HCT116 (cell line): ENCODE results near the gene TFCP2. TPM values are rescaled to one million over a fixed set of nuclear protein-coding genes. Genes with fewer than 3 reads are reported as not detected.

Experiments
- ATAC-seq: fragments of 200-7000 bp; cut with Tn5 transposase; 2 replicates; pipeline ENCODE4 v1.9.1; 2020; ENCODE audit warnings: mild to moderate bottlenecking, moderate library complexity
- BruUV-seq: library from RNA; stranded (reverse); fragments of 400-500 nt; replicated peaks from 2 replicates; lab custom pipeline; 2021; lab: Mats Ljungman, UMichigan
- CTCF ChIA-PET: fragments of 300-600 bp; sonication (Branson Sonifier 250); formaldehyde crosslinking; loops from one replicate; lab custom pipeline; 2021; ENCODE audit warnings: antibody characterized with exemption; lab: Charles Lee
- POLR2A ChIA-PET: fragments of 300-600, 350-600 bp; sonication (Branson Sonifier 250); formaldehyde crosslinking; loops from one replicate; lab custom pipeline; 2021; ENCODE audit warnings: antibody characterized with exemption; lab: Charles Lee
- RAD21 ChIA-PET, 2 experiments: fragments of 300-600 bp; sonication (Branson Sonifier 250); formaldehyde crosslinking; loops; one replicate each; lab custom pipeline; 2023; ENCODE audit warnings: low total read pairs in 2 of 2; ENCODE audit not compliant: uncharacterized antibody in 2 of 2, unreplicated experiment in 2 of 2, low non-redundant PET in 1 of 2; lab: Charles Lee
- DNase-seq: peaks from one replicate; pipeline ENCODE4 v3.0.0-alpha.2; 2010; ENCODE audit warnings: low read depth, low spot score
- H2AFZ ChIP-seq: fragments of 200-600 bp; shearing (Covaris generic), sonication (generic); 2 replicates; pipeline ENCODE4 v1.6.1; 2017; ENCODE audit warnings: low read depth, mixed run types, mixed read lengths, antibody characterized with exemption, low read length; ENCODE audit not compliant: poor library complexity, severe bottlenecking
- H3K27ac ChIP-seq: 2 replicates; pipeline ENCODE4 v1.5.1; 2012; ENCODE audit warnings: low read depth, low read length
- H3K27me3 ChIP-seq: fragments of 200-600 bp; sonication (generic); 2 replicates; pipeline ENCODE4 v1.6.1; 2016; ENCODE audit warnings: mixed run types, low read length, mixed read lengths; ENCODE audit not compliant: insufficient read depth
- H3K36me3 ChIP-seq, 2 experiments: fragments of 200-500 bp in 1 of 2; fragments of 200-600 bp in 1 of 2; sonication (Bioruptor generic) in 1 of 2; sonication (generic) in 1 of 2; 2 replicates each; pipeline versions ENCODE4 v1.5.1 to v1.6.1; 2014 to 2016; ENCODE audit warnings: low read length in 2 of 2, inconsistent platforms in 1 of 2, mixed read lengths in 1 of 2, mixed run types in 1 of 2; ENCODE audit not compliant: insufficient read depth in 2 of 2, control insufficient read depth in 1 of 2
- H3K4me1 ChIP-seq, 2 experiments: fragments of 200-600 bp in 1 of 2; sonication (generic) in 1 of 2; 2 replicates each; pipeline versions ENCODE4 v1.5.1 to v1.6.1; 2012 to 2017; ENCODE audit warnings: low read length in 2 of 2, inconsistent platforms in 1 of 2, mild to moderate bottlenecking in 1 of 2, mixed read lengths in 1 of 2, mixed run types in 1 of 2, moderate library complexity in 1 of 2; ENCODE audit not compliant: insufficient read depth in 2 of 2, control insufficient read depth in 1 of 2
- H3K4me2 ChIP-seq: fragments of 200-600 bp; sonication (generic); 2 replicates; pipeline ENCODE4 v1.6.1; 2017; ENCODE audit warnings: mixed run types, low read length, mixed read lengths
- H3K4me3 ChIP-seq, 2 experiments: fragments of 200-600 bp in 1 of 2; sonication (generic) in 1 of 2; replicated peaks in 1 of 2; 2 replicates each; pipeline ENCODE4 v1.5.1; 2011 to 2016; ENCODE audit warnings: low read length in 2 of 2, control low read depth in 1 of 2, low read depth in 1 of 2, mild to moderate bottlenecking in 1 of 2, mixed read lengths in 1 of 2, mixed run types in 1 of 2
- H3K79me2 ChIP-seq: fragments of 200-600 bp; sonication (generic); 2 replicates; pipeline ENCODE4 v1.6.1; 2017; ENCODE audit warnings: mild to moderate bottlenecking, mixed run types, low read length, moderate library complexity, mixed read lengths; ENCODE audit not compliant: insufficient read depth
- H3K9ac ChIP-seq: fragments of 200-600 bp; sonication (generic); 2 replicates; pipeline ENCODE4 v1.6.1; 2016; ENCODE audit warnings: low read length, mixed read lengths
- H3K9me2 ChIP-seq: fragments of 200-600 bp; sonication (generic), shearing (Covaris generic); 2 replicates; pipeline ENCODE4 v1.6.1; 2017; ENCODE audit warnings: mixed run types, mild to moderate bottlenecking, moderate library complexity; ENCODE audit not compliant: insufficient read depth
- H3K9me3 ChIP-seq, 2 experiments: fragments of 200-500 bp in 1 of 2; fragments of 200-600 bp in 1 of 2; sonication (Bioruptor generic) in 1 of 2; sonication (generic) in 1 of 2; 2 replicates each; pipeline ENCODE4 v1.6.1; 2014 to 2017; ENCODE audit warnings: low read length in 2 of 2, mixed read lengths in 2 of 2, inconsistent platforms in 1 of 2, low read depth in 1 of 2, mild to moderate bottlenecking in 1 of 2, mixed run types in 1 of 2, moderate library complexity in 1 of 2; ENCODE audit not compliant: control insufficient read depth in 1 of 2, insufficient read depth in 1 of 2
- H4K20me1 ChIP-seq: fragments of 200-600 bp; sonication (generic), shearing (Covaris generic); 2 replicates; pipeline ENCODE4 v1.6.1; 2017; ENCODE audit warnings: mixed run types, mild to moderate bottlenecking, moderate library complexity; ENCODE audit not compliant: insufficient read depth
- EZH2phosphoT487 ChIP-seq: fragments of 200-600 bp; IDR thresholded peaks from 2 replicates; pipeline ENCODE4 v1.6.1; 2018; ENCODE audit warnings: antibody characterized with exemption, borderline replicate concordance
- FOSL1 ChIP-seq: IDR thresholded peaks from 2 replicates; pipeline ENCODE4 v1.6.1; 2012; ENCODE audit warnings: low read depth
- JUND ChIP-seq: IDR thresholded peaks from 2 replicates; pipeline ENCODE4 v1.6.1; 2012
- SIN3A ChIP-seq: IDR thresholded peaks from 2 replicates; pipeline ENCODE4 v1.6.1; 2012; ENCODE audit warnings: low read depth
- intact Hi-C: fragments of 100-400 bp; cut with micrococcal nuclease; formaldehyde crosslinking; loops from 2 replicates; pipeline ENCODE4 v1.10.0; 2022
- total RNA-seq: library from RNA; stranded (reverse); gene quantifications from one replicate; pipeline ENCODE4 v1.2.1, GENCODE V29; 2021; ENCODE audit not compliant: unreplicated experiment
- TF ChIP-seq, protein P1 (sequence below): IDR thresholded peaks from 2 replicates; pipeline ENCODE4 v1.6.1; 2012
- TF ChIP-seq, protein P2 (sequence below): IDR thresholded peaks from 2 replicates; pipeline ENCODE4 v1.6.1; 2012
- TF ChIP-seq, protein P3 (sequence below), 3 experiments: fragments of 200-600 bp in 1 of 3; sonication (generic) in 1 of 3; IDR thresholded peaks in 2 of 3; conservative IDR thresholded peaks in 1 of 3; 2 replicates each; pipeline ENCODE4 v1.5.1; 2012 to 2017; ENCODE audit warnings: low read depth in 2 of 3, low read length in 2 of 3, antibody characterized with exemption in 1 of 3, borderline replicate concordance in 1 of 3, control low read depth in 1 of 3, mild to moderate bottlenecking in 1 of 3, mixed read lengths in 1 of 3, mixed run types in 1 of 3, moderate library complexity in 1 of 3; ENCODE audit not compliant: insufficient read depth in 1 of 3

TFCP2 gene
- total RNA-seq, 1 experiment from 2014 or later: 31.6 TPM

GRCh38 chr12:51210690-51211395, 37.9 kb upstream of the TFCP2 start:
- H3K4me2 ChIP-seq: no peak overlapping the region
- ChIA-PET POLR2A (no interaction called here), RAD21 (no interaction called here), CTCF (no interaction called here)
- H3K4me1 ChIP-seq: peaks cover 0 to 6% of the 10 kb centered on the region in 2 experiments; a peak in 2 of 4 replicates
- no peak overlapping the region for H3K4me3 ChIP-seq
- DNase-seq (no peak), ATAC-seq (no peak)
- no TSS peak for BruUV-seq
- H2AFZ ChIP-seq: no peak overlapping the region
- H3K9me3 ChIP-seq: no peaks in the 10 kb centered on the region
- H3K9ac ChIP-seq: no peak overlapping the region
- no peak overlapping the region for H3K27ac ChIP-seq
- intact Hi-C loops: loop anchor here (10.0 kb wide), 1 partner anchor 126 kb away; the partner anchor contains the start of gene CSRNP2
- TF ChIP-seq, protein P1, sequence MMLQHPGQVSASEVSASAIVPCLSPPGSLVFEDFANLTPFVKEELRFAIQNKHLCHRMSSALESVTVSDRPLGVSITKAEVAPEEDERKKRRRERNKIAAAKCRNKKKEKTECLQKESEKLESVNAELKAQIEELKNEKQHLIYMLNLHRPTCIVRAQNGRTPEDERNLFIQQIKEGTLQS: no peak
- TF ChIP-seq FOSL1: no peak
- no peak for TF ChIP-seq EZH2phosphoT487
- no peak for TF ChIP-seq JUND
- TF ChIP-seq, protein P2, sequence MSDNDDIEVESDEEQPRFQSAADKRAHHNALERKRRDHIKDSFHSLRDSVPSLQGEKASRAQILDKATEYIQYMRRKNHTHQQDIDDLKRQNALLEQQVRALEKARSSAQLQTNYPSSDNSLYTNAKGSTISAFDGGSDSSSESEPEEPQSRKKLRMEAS: no peak
- no peak for TF ChIP-seq SIN3A
- TF ChIP-seq, protein P3, sequence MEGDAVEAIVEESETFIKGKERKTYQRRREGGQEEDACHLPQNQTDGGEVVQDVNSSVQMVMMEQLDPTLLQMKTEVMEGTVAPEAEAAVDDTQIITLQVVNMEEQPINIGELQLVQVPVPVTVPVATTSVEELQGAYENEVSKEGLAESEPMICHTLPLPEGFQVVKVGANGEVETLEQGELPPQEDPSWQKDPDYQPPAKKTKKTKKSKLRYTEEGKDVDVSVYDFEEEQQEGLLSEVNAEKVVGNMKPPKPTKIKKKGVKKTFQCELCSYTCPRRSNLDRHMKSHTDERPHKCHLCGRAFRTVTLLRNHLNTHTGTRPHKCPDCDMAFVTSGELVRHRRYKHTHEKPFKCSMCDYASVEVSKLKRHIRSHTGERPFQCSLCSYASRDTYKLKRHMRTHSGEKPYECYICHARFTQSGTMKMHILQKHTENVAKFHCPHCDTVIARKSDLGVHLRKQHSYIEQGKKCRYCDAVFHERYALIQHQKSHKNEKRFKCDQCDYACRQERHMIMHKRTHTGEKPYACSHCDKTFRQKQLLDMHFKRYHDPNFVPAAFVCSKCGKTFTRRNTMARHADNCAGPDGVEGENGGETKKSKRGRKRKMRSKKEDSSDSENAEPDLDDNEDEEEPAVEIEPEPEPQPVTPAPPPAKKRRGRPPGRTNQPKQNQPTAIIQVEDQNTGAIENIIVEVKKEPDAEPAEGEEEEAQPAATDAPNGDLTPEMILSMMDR (IDR thresholded peaks at IDR 0.05 in 2 of 3, conservative IDR thresholded peaks at IDR 0.05 in 1 of 3; ENCODE audit: borderline replicate concordance in 1 of 3, insufficient read depth in 1 of 3, low read depth in 2 of 3, low read length in 2 of 3): no peak
- no peaks in the 10 kb centered on the region for H3K36me3 ChIP-seq
- H3K79me2 ChIP-seq: no peaks in the 10 kb centered on the region
- H4K20me1 ChIP-seq: no peaks in the 10 kb centered on the region
- no peaks in the 10 kb centered on the region for H3K9me2 ChIP-seq
- no peaks in the 10 kb centered on the region for H3K27me3 ChIP-seq
